Kidney (tissue), 14 donors: ENCODE results near the gene XRCC3. TPM values are rescaled to one million over a fixed set of nuclear protein-coding genes. Genes with fewer than 3 reads are reported as not detected.

ENCODE experiments used
- DNase-seq, 5 donors: peaks; one replicate each; pipeline ENCODE4 v3.0.0-alpha.2; 2013 to 2020
- FAIRE-seq: peaks from 2 replicates; lab custom pipeline; 2012; peaks lifted over from hg19 to GRCh38; lab: Jason Lieb, UNC
- H3K27ac ChIP-seq, 2 donors: one replicate each; pipeline ENCODE4 v1.7.0; 2013; ENCODE audit warnings: low read depth in 2 of 2, low read length in 2 of 2, inconsistent platforms in 1 of 2
- H3K27me3 ChIP-seq: one replicate; pipeline ENCODE4 v1.7.1; 2013; ENCODE audit warnings: low read length, inconsistent platforms; ENCODE audit not compliant: control insufficient read depth, insufficient read depth
- H3K36me3 ChIP-seq, 3 donors: one replicate each; pipeline versions ENCODE4 v1.7.0 to v1.7.1; 2013; ENCODE audit warnings: low read length in 3 of 3, control low read depth in 1 of 3, inconsistent platforms in 1 of 3; ENCODE audit not compliant: insufficient read depth in 3 of 3, control insufficient read depth in 2 of 3
- H3K4me1 ChIP-seq, 3 donors: one replicate each; pipeline versions ENCODE4 v1.7.0 to v1.7.1; 2013; ENCODE audit warnings: low read length in 3 of 3, inconsistent platforms in 1 of 3, low read depth in 1 of 3; ENCODE audit not compliant: control insufficient read depth in 2 of 3, insufficient read depth in 2 of 3
- H3K4me3 ChIP-seq, 3 donors: one replicate each; pipeline versions ENCODE4 v1.7.0 to v1.8.1; 2013; ENCODE audit warnings: low read length in 3 of 3, control low read depth in 1 of 3, inconsistent platforms in 1 of 3
- H3K9ac ChIP-seq, 3 donors: one replicate each; pipeline versions ENCODE4 v1.7.0 to v1.7.1; 2013; ENCODE audit warnings: low read length in 3 of 3, control low read depth in 1 of 3, inconsistent platforms in 1 of 3
- H3K9me3 ChIP-seq, 3 donors: one replicate each; pipeline versions ENCODE4 v1.7.0 to v1.7.1; 2013; ENCODE audit warnings: low read length in 3 of 3, control low read depth in 1 of 3, inconsistent platforms in 1 of 3; ENCODE audit not compliant: control insufficient read depth in 2 of 3, insufficient read depth in 1 of 3
- intact Hi-C: fragments of 100-400 bp; cut with DNase I; formaldehyde crosslinking; loops from one replicate; pipeline ENCODE4 v1.11.1; 2022
- polyA plus RNA-seq: library from polyadenylated mRNA; stranded (reverse); fragments of 350-450 nt; fragmentation: Illumina TruSeq; extraction: RNeasy Lipid Tissue Mini Kit (QIAGEN cat#74804); gene quantifications from one replicate; pipeline ENCODE4 v1.2.3, GENCODE V29; 2014; ENCODE audit warnings: low read depth, low replicate concordance; ENCODE audit not compliant: insufficient read depth
- total RNA-seq: library from RNA; stranded (reverse); fragmentation: NEBNext Ultra II Directional; extraction: Animal tissue kit (Norgen Biotek cat#: 25700); gene quantifications from one replicate; pipeline ENCODE4 v1.2.1, GENCODE V29; 2021
- TF ChIP-seq, protein P1 (sequence below): IDR thresholded peaks from 3 replicates; pipeline ENCODE4 v1.5.1; 2012; ENCODE audit warnings: mild to moderate bottlenecking, moderate library complexity, borderline replicate concordance; ENCODE audit not compliant: insufficient read depth; ENCODE audit errors: extremely low read depth
- donor health status: control.
- donor health status: control.
- donor health status: control.
- donor health status: control.
- donor health status: control.
- donor health status: DM: yes; HTN: yes; CAD: no.
- donor health status: Normal renal cell carcinoma (clear cell type).

The XRCC3 gene
- total and polyA plus RNA-seq, 2 donors from 2014 or later: 2.8 to 6.3 TPM

DNA sequence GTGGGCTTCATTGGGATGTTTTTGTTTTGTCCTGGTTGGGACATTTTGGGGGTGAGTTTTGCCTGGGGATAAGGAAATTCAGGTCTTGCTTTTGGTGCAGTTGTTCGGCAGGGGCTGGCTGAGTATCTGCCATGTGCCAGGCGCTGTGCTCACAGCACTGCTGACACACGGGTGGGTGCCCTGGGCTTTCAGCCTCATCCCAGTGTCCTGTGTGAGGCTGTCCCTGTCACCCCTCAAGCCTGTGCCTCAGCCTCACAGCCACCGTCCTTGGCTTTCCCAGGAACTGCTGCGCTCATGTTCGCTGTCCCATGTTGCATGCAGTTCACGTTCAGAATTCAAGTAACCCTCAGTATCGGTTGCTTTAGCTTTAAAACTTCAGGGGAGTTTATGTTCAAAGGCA, 24.9 kb downstream of the XRCC3 start:
- H3K4me1 ChIP-seq: no peaks in the 10 kb centered on the region
- FAIRE-seq: no peak
- peak in 1 of 5 donors; percentile 59 for DNase-seq
- no peak overlapping the region for H3K4me3 ChIP-seq
- peaks cover 8 to 46% (median 16%) of the 10 kb centered on the region in 3 donors for H3K36me3 ChIP-seq
- H3K9me3 ChIP-seq: no peaks in the 10 kb centered on the region
- no peak overlapping the region for H3K9ac ChIP-seq
- TF ChIP-seq, protein P1, sequence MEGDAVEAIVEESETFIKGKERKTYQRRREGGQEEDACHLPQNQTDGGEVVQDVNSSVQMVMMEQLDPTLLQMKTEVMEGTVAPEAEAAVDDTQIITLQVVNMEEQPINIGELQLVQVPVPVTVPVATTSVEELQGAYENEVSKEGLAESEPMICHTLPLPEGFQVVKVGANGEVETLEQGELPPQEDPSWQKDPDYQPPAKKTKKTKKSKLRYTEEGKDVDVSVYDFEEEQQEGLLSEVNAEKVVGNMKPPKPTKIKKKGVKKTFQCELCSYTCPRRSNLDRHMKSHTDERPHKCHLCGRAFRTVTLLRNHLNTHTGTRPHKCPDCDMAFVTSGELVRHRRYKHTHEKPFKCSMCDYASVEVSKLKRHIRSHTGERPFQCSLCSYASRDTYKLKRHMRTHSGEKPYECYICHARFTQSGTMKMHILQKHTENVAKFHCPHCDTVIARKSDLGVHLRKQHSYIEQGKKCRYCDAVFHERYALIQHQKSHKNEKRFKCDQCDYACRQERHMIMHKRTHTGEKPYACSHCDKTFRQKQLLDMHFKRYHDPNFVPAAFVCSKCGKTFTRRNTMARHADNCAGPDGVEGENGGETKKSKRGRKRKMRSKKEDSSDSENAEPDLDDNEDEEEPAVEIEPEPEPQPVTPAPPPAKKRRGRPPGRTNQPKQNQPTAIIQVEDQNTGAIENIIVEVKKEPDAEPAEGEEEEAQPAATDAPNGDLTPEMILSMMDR: no peak
- no peaks in the 10 kb centered on the region for H3K27me3 ChIP-seq
- H3K27ac ChIP-seq: no peak overlapping the region
- intact Hi-C loops: no loop called here

DNA sequence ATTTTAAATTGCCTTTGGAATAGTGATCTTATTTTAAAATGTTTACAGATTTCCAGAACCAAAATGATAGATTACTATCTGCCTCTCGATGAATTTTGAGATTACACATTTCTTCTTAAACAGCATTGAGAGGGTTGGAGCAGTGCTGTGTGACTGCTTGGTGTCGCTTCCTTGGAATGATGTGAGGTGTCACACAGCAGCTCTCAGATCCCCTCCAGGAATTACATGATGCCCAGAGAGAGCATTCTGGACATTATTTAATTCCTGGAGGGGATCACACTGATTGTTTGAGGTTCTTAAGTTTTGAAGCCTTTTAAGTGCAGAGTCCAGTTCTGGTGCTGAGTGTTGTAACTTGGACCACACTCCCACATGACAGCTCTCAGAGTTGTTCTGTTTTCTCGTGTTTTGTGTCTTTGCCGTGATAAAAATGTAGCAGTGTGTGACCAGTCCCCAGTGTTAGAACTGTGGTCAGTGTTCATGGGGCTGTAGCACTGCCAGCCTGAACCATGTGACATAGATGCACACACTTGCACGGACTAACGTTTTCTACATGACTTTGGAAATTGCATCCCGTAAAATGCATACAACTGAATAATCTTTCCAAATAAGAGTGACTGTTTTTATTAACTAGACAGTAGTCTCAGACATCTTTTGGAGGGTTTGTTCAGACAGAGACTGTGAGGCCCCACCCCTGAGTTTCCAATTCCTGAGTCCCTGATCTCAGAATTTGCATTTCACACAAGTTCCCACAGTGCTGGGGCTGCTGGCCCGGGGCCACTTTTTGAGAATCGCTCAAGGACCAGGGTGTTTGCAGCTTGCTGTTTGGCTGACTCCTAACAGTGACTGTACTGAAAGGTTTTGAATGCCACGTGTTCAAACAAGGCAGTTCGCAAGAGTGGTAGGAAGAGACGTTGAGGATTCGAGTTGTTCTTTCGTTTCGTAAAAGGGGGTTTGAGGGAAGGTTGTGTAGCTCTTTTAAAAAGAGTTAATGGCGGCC, 26.0 kb downstream of the XRCC3 start:
- TF ChIP-seq, protein P1: no peak
- Histone ChIP-seq H3K9ac (no peak overlapping the region), H3K4me1 (no peaks in the 10 kb centered on the region), H3K9me3 (no peaks in the 10 kb centered on the region), H3K27ac (no peak overlapping the region), H3K36me3 (peaks cover 11 to 45% (median 24%) of the 10 kb centered on the region in 3 donors), H3K4me3 (no peak overlapping the region), H3K27me3 (no peaks in the 10 kb centered on the region)
- peak in 1 of 5 donors; percentile 66 for DNase-seq
- intact Hi-C loops: no loop called here
- no peak for FAIRE-seq

DNA sequence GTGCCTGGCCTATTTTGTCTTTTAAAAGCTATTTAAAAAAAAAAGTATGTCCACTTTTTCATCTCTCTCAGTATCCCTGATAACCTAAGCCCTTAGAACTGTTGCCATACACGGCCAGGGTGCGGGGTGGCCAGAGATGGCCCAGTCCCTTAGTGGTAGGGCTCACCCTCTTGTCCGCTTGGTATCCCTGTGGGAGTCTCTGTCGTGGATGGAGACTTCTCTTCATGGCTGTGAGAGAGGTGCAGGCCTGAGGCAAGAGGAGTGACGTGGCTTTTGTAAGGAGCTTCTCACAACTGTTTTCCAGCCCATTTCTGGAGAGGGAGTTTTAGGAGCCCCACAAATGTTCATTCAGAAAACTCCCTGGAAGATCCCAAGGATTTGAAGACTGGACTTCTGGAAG, 26.8 kb downstream of the XRCC3 start:
- FAIRE-seq (no peak), DNase-seq (no peak)
- Histone ChIP-seq H3K27me3 (no peaks in the 10 kb centered on the region), H3K9ac (no peak overlapping the region), H3K36me3 (peaks cover 11 to 46% (median 22%) of the 10 kb centered on the region in 3 donors), H3K4me3 (no peak overlapping the region), H3K27ac (no peak overlapping the region), H3K4me1 (no peaks in the 10 kb centered on the region), H3K9me3 (no peaks in the 10 kb centered on the region)
- TF ChIP-seq, protein P1: no peak
- intact Hi-C loops: no loop called here
